HCT116 (cell line): ENCODE measurements around the gene SPATA1. TPM values are rescaled to one million over a fixed set of nuclear protein-coding genes. Genes with fewer than 3 reads are reported as not detected.

Experiments used
- ATAC-seq: fragments of 200-7000 bp; cut with Tn5 transposase; 2 replicates; pipeline ENCODE4 v1.9.1; 2020; ENCODE audit warnings: mild to moderate bottlenecking, moderate library complexity
- BruUV-seq: library from RNA; stranded (reverse); fragments of 400-500 nt; replicated peaks from 2 replicates; lab custom pipeline; 2021; lab: Mats Ljungman, UMichigan
- CTCF ChIA-PET: fragments of 300-600 bp; sonication (Branson Sonifier 250); formaldehyde crosslinking; loops from one replicate; lab custom pipeline; 2021; ENCODE audit warnings: antibody characterized with exemption; lab: Charles Lee
- POLR2A ChIA-PET: fragments of 300-600, 350-600 bp; sonication (Branson Sonifier 250); formaldehyde crosslinking; loops from one replicate; lab custom pipeline; 2021; ENCODE audit warnings: antibody characterized with exemption; lab: Charles Lee
- RAD21 ChIA-PET, 2 experiments: fragments of 300-600 bp; sonication (Branson Sonifier 250); formaldehyde crosslinking; loops; one replicate each; lab custom pipeline; 2023; ENCODE audit warnings: low total read pairs in 2 of 2; ENCODE audit not compliant: uncharacterized antibody in 2 of 2, unreplicated experiment in 2 of 2, low non-redundant PET in 1 of 2; lab: Charles Lee
- DNase-seq: peaks from one replicate; pipeline ENCODE4 v3.0.0-alpha.2; 2010; ENCODE audit warnings: low read depth, low spot score
- H2AFZ ChIP-seq: fragments of 200-600 bp; shearing (Covaris generic), sonication (generic); 2 replicates; pipeline ENCODE4 v1.6.1; 2017; ENCODE audit warnings: low read depth, mixed run types, mixed read lengths, antibody characterized with exemption, low read length; ENCODE audit not compliant: poor library complexity, severe bottlenecking
- H3K27ac ChIP-seq: 2 replicates; pipeline ENCODE4 v1.5.1; 2012; ENCODE audit warnings: low read depth, low read length
- H3K27me3 ChIP-seq: fragments of 200-600 bp; sonication (generic); 2 replicates; pipeline ENCODE4 v1.6.1; 2016; ENCODE audit warnings: mixed run types, low read length, mixed read lengths; ENCODE audit not compliant: insufficient read depth
- H3K36me3 ChIP-seq, 2 experiments: fragments of 200-500 bp in 1 of 2; fragments of 200-600 bp in 1 of 2; sonication (Bioruptor generic) in 1 of 2; sonication (generic) in 1 of 2; 2 replicates each; pipeline versions ENCODE4 v1.5.1 to v1.6.1; 2014 to 2016; ENCODE audit warnings: low read length in 2 of 2, inconsistent platforms in 1 of 2, mixed read lengths in 1 of 2, mixed run types in 1 of 2; ENCODE audit not compliant: insufficient read depth in 2 of 2, control insufficient read depth in 1 of 2
- H3K4me1 ChIP-seq, 2 experiments: fragments of 200-600 bp in 1 of 2; sonication (generic) in 1 of 2; 2 replicates each; pipeline versions ENCODE4 v1.5.1 to v1.6.1; 2012 to 2017; ENCODE audit warnings: low read length in 2 of 2, inconsistent platforms in 1 of 2, mild to moderate bottlenecking in 1 of 2, mixed read lengths in 1 of 2, mixed run types in 1 of 2, moderate library complexity in 1 of 2; ENCODE audit not compliant: insufficient read depth in 2 of 2, control insufficient read depth in 1 of 2
- H3K4me2 ChIP-seq: fragments of 200-600 bp; sonication (generic); 2 replicates; pipeline ENCODE4 v1.6.1; 2017; ENCODE audit warnings: mixed run types, low read length, mixed read lengths
- H3K4me3 ChIP-seq, 2 experiments: fragments of 200-600 bp in 1 of 2; sonication (generic) in 1 of 2; replicated peaks in 1 of 2; 2 replicates each; pipeline ENCODE4 v1.5.1; 2011 to 2016; ENCODE audit warnings: low read length in 2 of 2, control low read depth in 1 of 2, low read depth in 1 of 2, mild to moderate bottlenecking in 1 of 2, mixed read lengths in 1 of 2, mixed run types in 1 of 2
- H3K79me2 ChIP-seq: fragments of 200-600 bp; sonication (generic); 2 replicates; pipeline ENCODE4 v1.6.1; 2017; ENCODE audit warnings: mild to moderate bottlenecking, mixed run types, low read length, moderate library complexity, mixed read lengths; ENCODE audit not compliant: insufficient read depth
- H3K9ac ChIP-seq: fragments of 200-600 bp; sonication (generic); 2 replicates; pipeline ENCODE4 v1.6.1; 2016; ENCODE audit warnings: low read length, mixed read lengths
- H3K9me2 ChIP-seq: fragments of 200-600 bp; sonication (generic), shearing (Covaris generic); 2 replicates; pipeline ENCODE4 v1.6.1; 2017; ENCODE audit warnings: mixed run types, mild to moderate bottlenecking, moderate library complexity; ENCODE audit not compliant: insufficient read depth
- H3K9me3 ChIP-seq, 2 experiments: fragments of 200-500 bp in 1 of 2; fragments of 200-600 bp in 1 of 2; sonication (Bioruptor generic) in 1 of 2; sonication (generic) in 1 of 2; 2 replicates each; pipeline ENCODE4 v1.6.1; 2014 to 2017; ENCODE audit warnings: low read length in 2 of 2, mixed read lengths in 2 of 2, inconsistent platforms in 1 of 2, low read depth in 1 of 2, mild to moderate bottlenecking in 1 of 2, mixed run types in 1 of 2, moderate library complexity in 1 of 2; ENCODE audit not compliant: control insufficient read depth in 1 of 2, insufficient read depth in 1 of 2
- H4K20me1 ChIP-seq: fragments of 200-600 bp; sonication (generic), shearing (Covaris generic); 2 replicates; pipeline ENCODE4 v1.6.1; 2017; ENCODE audit warnings: mixed run types, mild to moderate bottlenecking, moderate library complexity; ENCODE audit not compliant: insufficient read depth
- ATF3 ChIP-seq: IDR thresholded peaks from 2 replicates; pipeline ENCODE4 v1.6.1; 2012
- CEBPB ChIP-seq: IDR thresholded peaks from 2 replicates; pipeline ENCODE4 v1.6.1; 2012; ENCODE audit warnings: low read depth
- ELF1 ChIP-seq: IDR thresholded peaks from 2 replicates; pipeline ENCODE4 v1.6.1; 2012; ENCODE audit warnings: low read depth, borderline replicate concordance
- EZH2 ChIP-seq: fragments of 200-600 bp; sonication (generic); IDR thresholded peaks from 2 replicates; pipeline ENCODE4 v1.6.1; 2017; ENCODE audit warnings: antibody characterized with exemption, mixed run types
- JUND ChIP-seq: IDR thresholded peaks from 2 replicates; pipeline ENCODE4 v1.6.1; 2012
- POLR2AphosphoS5 ChIP-seq: IDR thresholded peaks from 2 replicates; pipeline ENCODE4 v1.6.1; 2011; ENCODE audit warnings: mild to moderate bottlenecking, low read depth, low read length, moderate library complexity
- REST ChIP-seq: IDR thresholded peaks from 2 replicates; pipeline ENCODE4 v1.6.1; 2012; ENCODE audit warnings: low read depth
- SP1 ChIP-seq: IDR thresholded peaks from 2 replicates; pipeline ENCODE4 v1.6.1; 2012; ENCODE audit warnings: low read depth
- SRF ChIP-seq: IDR thresholded peaks from 2 replicates; pipeline ENCODE4 v1.6.1; 2012; ENCODE audit warnings: low read depth
- TCF7L2 ChIP-seq: IDR thresholded peaks from 2 replicates; pipeline ENCODE4 v1.7.0; 2011; ENCODE audit warnings: borderline replicate concordance, inconsistent platforms; ENCODE audit not compliant: insufficient read depth, insufficient read length; ENCODE audit errors: extremely low read depth
- ZFX ChIP-seq: fragments of 450-650 bp; IDR thresholded peaks from 2 replicates; pipeline ENCODE4 v1.6.1; 2017
- intact Hi-C: fragments of 100-400 bp; cut with micrococcal nuclease; formaldehyde crosslinking; loops from 2 replicates; pipeline ENCODE4 v1.10.0; 2022
- total RNA-seq: library from RNA; stranded (reverse); gene quantifications from one replicate; pipeline ENCODE4 v1.2.1, GENCODE V29; 2021; ENCODE audit not compliant: unreplicated experiment
- TF ChIP-seq, protein P1 (sequence below): IDR thresholded peaks from 2 replicates; pipeline ENCODE4 v1.6.1; 2012

SPATA1 gene
- total RNA-seq, 1 experiment from 2014 or later, result 3.1 TPM

DNA sequence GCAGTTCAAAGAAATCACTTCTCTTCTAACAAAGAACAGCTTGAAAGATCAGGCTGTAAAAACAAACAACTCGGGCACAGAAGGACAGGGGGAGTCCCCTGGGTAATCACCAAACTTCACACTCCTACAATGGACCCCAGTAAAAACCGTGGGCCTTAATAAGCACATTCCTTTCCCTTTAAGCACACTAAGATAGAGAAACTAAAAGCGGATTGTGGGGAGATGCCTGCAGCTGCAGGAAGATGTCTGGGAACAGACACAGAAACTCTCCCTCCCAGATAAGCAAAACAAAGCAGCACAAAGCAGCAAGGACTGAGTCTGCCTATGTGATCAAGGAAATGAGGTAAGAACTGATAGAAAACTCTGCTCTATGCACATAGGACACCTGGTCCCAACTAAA is 105.6 kb downstream of the SPATA1 start:
- Histone ChIP-seq H3K4me1 (no peaks in the 10 kb centered on the region), H3K9ac (no peak overlapping the region), H3K4me2 (no peak overlapping the region), H3K9me2 (no peaks in the 10 kb centered on the region), H3K27me3 (no peaks in the 10 kb centered on the region), H3K79me2 (no peaks in the 10 kb centered on the region), H2AFZ (no peak overlapping the region), H3K4me3 (no peak overlapping the region), H3K27ac (no peak overlapping the region), H4K20me1 (no peaks in the 10 kb centered on the region), H3K36me3 (no peaks in the 10 kb centered on the region), H3K9me3 (peaks cover 3 to 19% of the 10 kb centered on the region in 2 experiments; a peak in 2 of 4 replicates)
- BruUV-seq, result no TSS peak
- TF ChIP-seq TCF7L2, result no peak
- no peak for TF ChIP-seq EZH2
- TF ChIP-seq, protein P1, sequence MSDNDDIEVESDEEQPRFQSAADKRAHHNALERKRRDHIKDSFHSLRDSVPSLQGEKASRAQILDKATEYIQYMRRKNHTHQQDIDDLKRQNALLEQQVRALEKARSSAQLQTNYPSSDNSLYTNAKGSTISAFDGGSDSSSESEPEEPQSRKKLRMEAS, result no peak
- TF ChIP-seq JUND, result no peak
- TF ChIP-seq POLR2AphosphoS5, result no peak
- no peak for TF ChIP-seq REST
- no peak for TF ChIP-seq SP1
- TF ChIP-seq CEBPB, result no peak
- TF ChIP-seq ELF1, result no peak
- TF ChIP-seq SRF, result no peak
- TF ChIP-seq ATF3, result no peak
- no peak for TF ChIP-seq ZFX
- intact Hi-C loops, result no loop called here
- ChIA-PET RAD21 (no interaction called here), POLR2A (no interaction called here), CTCF (no interaction called here)
- ATAC-seq (no peak), DNase-seq (no peak)
